CD4-positive, alpha-beta T cell (primary cell): ENCODE data around the gene SOX5. TPM values are rescaled to one million over a fixed set of nuclear protein-coding genes. Genes with fewer than 3 reads are reported as not detected.

Experiments used
- ATAC-seq: fragments of 200-7000 bp; cut with Tn5 transposase; one replicate; pipeline ENCODE4 v1.10.0; 2022; ENCODE audit warnings: mild to moderate bottlenecking; ENCODE audit not compliant: poor library complexity
- CTCF ChIA-PET: fragments of 350-600 bp; sonication (Branson Sonifier 250); formaldehyde crosslinking; loops from one replicate; lab custom pipeline; 2021; ENCODE audit warnings: antibody characterized with exemption, inconsistent platforms; lab: Charles Lee
- POLR2A ChIA-PET: fragments of 350-600 bp; sonication (Branson Sonifier 250); formaldehyde crosslinking; loops from one replicate; lab custom pipeline; 2021; ENCODE audit warnings: antibody characterized with exemption, inconsistent platforms; lab: Charles Lee
- DNase-seq, 14 experiments: peaks; one replicate each; pipeline ENCODE4 v3.0.0-alpha.2; 2013 to 2020; ENCODE audit warnings: mixed read lengths in 2 of 14
- H3K27ac ChIP-seq, 2 donors: one replicate each; pipeline versions ENCODE4 v1.5.1 to v1.7.0; 2013; ENCODE audit warnings: low read length in 2 of 2, low read depth in 1 of 2, mild to moderate bottlenecking in 1 of 2
- H3K27me3 ChIP-seq, 2 experiments: 1 replicate in 1 of 2; 2 replicates in 1 of 2; pipeline versions ENCODE4 v1.6.1 to v1.7.0; 2013; ENCODE audit warnings: low read length in 2 of 2, control low read depth in 1 of 2, mild to moderate bottlenecking in 1 of 2, moderate library complexity in 1 of 2; ENCODE audit not compliant: insufficient read depth in 2 of 2, control insufficient read depth in 1 of 2
- H3K36me3 ChIP-seq: one replicate; pipeline ENCODE4 v1.6.1; 2013; ENCODE audit warnings: low read length, control low read depth; ENCODE audit not compliant: insufficient read depth
- H3K4me1 ChIP-seq: one replicate; pipeline ENCODE4 v1.6.1; 2013; ENCODE audit warnings: low read length, control low read depth; ENCODE audit not compliant: insufficient read depth
- H3K4me3 ChIP-seq: one replicate; pipeline ENCODE4 v1.5.1; 2013; ENCODE audit warnings: mild to moderate bottlenecking, low read length, moderate library complexity
- H3K9me3 ChIP-seq, 2 experiments: 1 replicate in 1 of 2; 2 replicates in 1 of 2; pipeline versions ENCODE4 v1.6.1 to v1.7.0; 2013; ENCODE audit warnings: low read length in 2 of 2, mild to moderate bottlenecking in 2 of 2, control low read depth in 1 of 2, moderate library complexity in 1 of 2; ENCODE audit not compliant: control insufficient read depth in 1 of 2, insufficient read depth in 1 of 2
- H3K27ac Mint-ChIP-seq: one replicate; pipeline ENCODE4 v1.8.0; 2020; ENCODE audit warnings: mixed read lengths
- H3K27me3 Mint-ChIP-seq: one replicate; pipeline ENCODE4 v1.8.0; 2021; ENCODE audit warnings: mixed read lengths
- H3K36me3 Mint-ChIP-seq: one replicate; pipeline ENCODE4 v1.8.0; 2021; ENCODE audit warnings: low read depth, mixed read lengths
- H3K4me1 Mint-ChIP-seq: one replicate; pipeline ENCODE4 v1.8.0; 2021; ENCODE audit warnings: low read depth, mixed read lengths
- H3K4me3 Mint-ChIP-seq: one replicate; pipeline ENCODE4 v1.8.0; 2020; ENCODE audit warnings: mild to moderate bottlenecking, mixed read lengths
- H3K9me3 Mint-ChIP-seq: one replicate; pipeline ENCODE4 v1.8.0; 2020; ENCODE audit warnings: mixed read lengths
- intact Hi-C, 2 experiments: fragments of 100-400 bp; cut with DNase I in 1 of 2; cut with micrococcal nuclease in 1 of 2; formaldehyde crosslinking; loops; one replicate each; pipeline versions ENCODE4 v1.15.1 to v1.9.0; 2023 to 2025; cut with DNase I, micrococcal nuclease
- total RNA-seq, 174 experiments: library from RNA in 2 of 174; stranded (reverse) in 2 of 174; gene quantifications; one replicate each; pipeline ENCODE4 v1.2.3 and lab custom pipeline; 2021 to 2026
- TF ChIP-seq, protein P1 (sequence below): fragments of 200-600 bp; IDR thresholded peaks from one replicate; pipeline ENCODE4 v1.8.0; 2022; ENCODE audit warnings: antibody characterized with exemption, mild to moderate bottlenecking

The SOX5 gene
- total RNA-seq, 2 experiments from 2014 or later, result not detected

DNA sequence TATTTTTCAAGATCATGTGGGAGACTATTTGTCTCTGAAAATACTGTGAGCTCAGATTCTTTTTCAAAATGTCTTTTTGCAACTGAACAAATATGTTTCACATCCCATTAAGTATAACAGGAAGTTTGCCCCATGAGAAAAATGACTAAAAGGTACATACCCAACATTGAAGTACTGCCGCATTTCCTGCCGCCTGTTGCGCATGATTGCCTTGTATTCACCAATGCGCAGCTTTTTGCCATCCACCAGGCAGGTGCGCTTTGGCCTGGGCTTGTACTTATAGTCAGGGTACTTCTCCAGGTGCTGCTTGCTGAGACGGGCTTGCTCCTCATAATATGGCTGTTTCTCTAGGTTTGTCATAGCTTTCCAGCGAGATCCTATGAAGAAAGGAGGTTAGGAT, 413.2 kb downstream of the SOX5 start:
- no peaks in the 10 kb centered on the region for H3K36me3 Mint-ChIP-seq
- ATAC-seq (no peak), DNase-seq (no peak)
- POLR2A ChIA-PET, result no interaction called here
- no peaks in the 10 kb centered on the region for H3K27me3 Mint-ChIP-seq
- intact Hi-C loops, result no loop called here
- no peaks in the 10 kb centered on the region for H3K36me3 ChIP-seq
- no peaks in the 10 kb centered on the region for H3K4me1 ChIP-seq
- CTCF ChIA-PET, result no interaction called here
- peaks cover 2% of the 10 kb centered on the region for H3K9me3 Mint-ChIP-seq
- no peak overlapping the region for H3K4me3 ChIP-seq
- TF ChIP-seq, protein P1, sequence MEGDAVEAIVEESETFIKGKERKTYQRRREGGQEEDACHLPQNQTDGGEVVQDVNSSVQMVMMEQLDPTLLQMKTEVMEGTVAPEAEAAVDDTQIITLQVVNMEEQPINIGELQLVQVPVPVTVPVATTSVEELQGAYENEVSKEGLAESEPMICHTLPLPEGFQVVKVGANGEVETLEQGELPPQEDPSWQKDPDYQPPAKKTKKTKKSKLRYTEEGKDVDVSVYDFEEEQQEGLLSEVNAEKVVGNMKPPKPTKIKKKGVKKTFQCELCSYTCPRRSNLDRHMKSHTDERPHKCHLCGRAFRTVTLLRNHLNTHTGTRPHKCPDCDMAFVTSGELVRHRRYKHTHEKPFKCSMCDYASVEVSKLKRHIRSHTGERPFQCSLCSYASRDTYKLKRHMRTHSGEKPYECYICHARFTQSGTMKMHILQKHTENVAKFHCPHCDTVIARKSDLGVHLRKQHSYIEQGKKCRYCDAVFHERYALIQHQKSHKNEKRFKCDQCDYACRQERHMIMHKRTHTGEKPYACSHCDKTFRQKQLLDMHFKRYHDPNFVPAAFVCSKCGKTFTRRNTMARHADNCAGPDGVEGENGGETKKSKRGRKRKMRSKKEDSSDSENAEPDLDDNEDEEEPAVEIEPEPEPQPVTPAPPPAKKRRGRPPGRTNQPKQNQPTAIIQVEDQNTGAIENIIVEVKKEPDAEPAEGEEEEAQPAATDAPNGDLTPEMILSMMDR, result no peak
- no peak overlapping the region for H3K27ac Mint-ChIP-seq
- no peak overlapping the region for H3K4me3 Mint-ChIP-seq
- H3K4me1 Mint-ChIP-seq, result no peaks in the 10 kb centered on the region
- no peak overlapping the region for H3K27ac ChIP-seq
- H3K9me3 ChIP-seq, result peaks cover 0 to 7% of the 10 kb centered on the region in 2 experiments
- H3K27me3 ChIP-seq, result no peaks in the 10 kb centered on the region

DNA sequence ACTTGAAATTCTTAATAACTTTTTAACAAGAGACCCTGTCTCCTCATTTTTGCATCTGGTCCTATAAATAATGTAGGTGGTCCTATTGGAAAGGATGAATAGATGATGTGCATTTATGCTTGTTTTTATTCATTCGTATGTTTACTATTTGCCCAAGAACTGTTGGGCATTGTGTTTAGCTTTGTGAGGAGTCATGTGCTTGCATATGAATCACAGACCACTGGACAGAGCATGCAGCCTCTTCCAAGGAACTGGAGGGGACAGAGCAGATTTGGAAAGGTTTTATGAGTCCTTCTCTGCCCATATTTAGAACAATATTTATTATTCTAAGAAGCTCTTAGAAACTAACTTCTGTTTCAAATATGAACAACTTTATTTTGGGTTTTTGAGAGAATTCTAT, 414.0 kb downstream of the SOX5 start:
- TF ChIP-seq, protein P1, result no peak
- peaks cover 4% of the 10 kb centered on the region for H3K9me3 Mint-ChIP-seq
- CTCF ChIA-PET, result no interaction called here

DNA sequence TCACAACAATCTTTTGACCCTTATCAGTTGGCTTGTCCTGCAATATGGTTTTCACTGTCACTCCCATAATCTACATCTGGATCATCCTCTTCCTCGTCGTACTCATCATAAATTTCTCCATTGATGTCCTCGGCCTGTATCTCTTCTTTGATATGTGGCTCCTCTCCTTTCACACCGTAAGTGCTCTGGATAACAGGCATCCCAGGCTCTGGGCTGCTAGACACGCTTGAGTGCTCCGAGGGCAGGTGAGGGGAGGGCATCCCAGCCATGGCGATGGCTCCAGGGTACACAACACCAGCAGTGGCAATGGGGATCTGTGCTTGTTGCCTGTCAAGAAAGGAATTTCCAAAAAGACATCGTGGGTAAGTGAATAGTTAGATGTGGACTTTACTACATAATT, 415.3 kb downstream of the SOX5 start:
- no peak overlapping the region for H3K27ac Mint-ChIP-seq
- Histone ChIP-seq H3K27me3 (no peaks in the 10 kb centered on the region), H3K36me3 (no peaks in the 10 kb centered on the region), H3K4me3 (no peak overlapping the region), H3K9me3 (peaks cover 0 to 11% of the 10 kb centered on the region in 2 experiments), H3K4me1 (no peaks in the 10 kb centered on the region), H3K27ac (no peak overlapping the region)
- TF ChIP-seq, protein P1, result no peak
- no peak for ATAC-seq
- no peak overlapping the region for H3K4me3 Mint-ChIP-seq
- DNase-seq, result no peak
- POLR2A ChIA-PET, result no interaction called here
- H3K36me3 Mint-ChIP-seq, result no peaks in the 10 kb centered on the region
- CTCF ChIA-PET, result no interaction called here
- H3K4me1 Mint-ChIP-seq, result no peaks in the 10 kb centered on the region
- intact Hi-C loops, result no loop called here
- H3K9me3 Mint-ChIP-seq, result peaks cover 4% of the 10 kb centered on the region
- no peaks in the 10 kb centered on the region for H3K27me3 Mint-ChIP-seq

More for the DNA sequence above, 414.0 kb downstream of the SOX5 start:
- intact Hi-C loops, result no loop called here
- Histone ChIP-seq H3K36me3 (no peaks in the 10 kb centered on the region), H3K27ac (no peak overlapping the region), H3K4me3 (no peak overlapping the region), H3K4me1 (no peaks in the 10 kb centered on the region), H3K9me3 (peaks cover 0 to 11% of the 10 kb centered on the region in 2 experiments), H3K27me3 (no peaks in the 10 kb centered on the region)
- DNase-seq (no peak), ATAC-seq (no peak)
- Mint-ChIP-seq H3K4me1 (no peaks in the 10 kb centered on the region), H3K27me3 (no peaks in the 10 kb centered on the region), H3K4me3 (no peak overlapping the region), H3K36me3 (no peaks in the 10 kb centered on the region), H3K27ac (no peak overlapping the region)
- POLR2A ChIA-PET, result no interaction called here
